ENCODE measurements around the gene AMH. TPM values are rescaled to one million over a fixed set of nuclear protein-coding genes. Genes with fewer than 3 reads are reported as not detected.

Gene AMH
- total RNA-seq, 1 experiment from 2014 or later = 11.2 TPM

DNA sequence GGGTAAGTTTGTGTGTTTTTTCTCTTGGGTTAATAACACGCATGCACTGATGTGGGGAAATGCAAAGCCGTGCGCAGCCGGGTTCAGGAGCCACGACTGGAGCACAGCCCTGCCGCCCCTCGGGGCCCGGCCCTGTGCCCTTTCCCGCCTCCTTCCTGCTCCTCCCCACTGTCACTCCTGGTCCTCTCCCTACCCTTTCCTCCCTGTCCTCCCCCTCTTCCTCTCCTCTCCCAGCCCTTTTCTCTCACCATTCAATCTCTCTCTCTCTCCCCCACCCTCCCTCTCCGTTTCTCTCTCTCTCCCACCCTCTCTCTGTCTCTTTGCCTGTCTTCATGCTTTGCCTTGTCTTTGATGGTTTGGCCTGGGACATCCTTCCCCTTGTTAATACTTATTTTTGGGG lies 40.1 kb upstream of the AMH start (continued):
- TF ChIP-seq, protein P1, sequence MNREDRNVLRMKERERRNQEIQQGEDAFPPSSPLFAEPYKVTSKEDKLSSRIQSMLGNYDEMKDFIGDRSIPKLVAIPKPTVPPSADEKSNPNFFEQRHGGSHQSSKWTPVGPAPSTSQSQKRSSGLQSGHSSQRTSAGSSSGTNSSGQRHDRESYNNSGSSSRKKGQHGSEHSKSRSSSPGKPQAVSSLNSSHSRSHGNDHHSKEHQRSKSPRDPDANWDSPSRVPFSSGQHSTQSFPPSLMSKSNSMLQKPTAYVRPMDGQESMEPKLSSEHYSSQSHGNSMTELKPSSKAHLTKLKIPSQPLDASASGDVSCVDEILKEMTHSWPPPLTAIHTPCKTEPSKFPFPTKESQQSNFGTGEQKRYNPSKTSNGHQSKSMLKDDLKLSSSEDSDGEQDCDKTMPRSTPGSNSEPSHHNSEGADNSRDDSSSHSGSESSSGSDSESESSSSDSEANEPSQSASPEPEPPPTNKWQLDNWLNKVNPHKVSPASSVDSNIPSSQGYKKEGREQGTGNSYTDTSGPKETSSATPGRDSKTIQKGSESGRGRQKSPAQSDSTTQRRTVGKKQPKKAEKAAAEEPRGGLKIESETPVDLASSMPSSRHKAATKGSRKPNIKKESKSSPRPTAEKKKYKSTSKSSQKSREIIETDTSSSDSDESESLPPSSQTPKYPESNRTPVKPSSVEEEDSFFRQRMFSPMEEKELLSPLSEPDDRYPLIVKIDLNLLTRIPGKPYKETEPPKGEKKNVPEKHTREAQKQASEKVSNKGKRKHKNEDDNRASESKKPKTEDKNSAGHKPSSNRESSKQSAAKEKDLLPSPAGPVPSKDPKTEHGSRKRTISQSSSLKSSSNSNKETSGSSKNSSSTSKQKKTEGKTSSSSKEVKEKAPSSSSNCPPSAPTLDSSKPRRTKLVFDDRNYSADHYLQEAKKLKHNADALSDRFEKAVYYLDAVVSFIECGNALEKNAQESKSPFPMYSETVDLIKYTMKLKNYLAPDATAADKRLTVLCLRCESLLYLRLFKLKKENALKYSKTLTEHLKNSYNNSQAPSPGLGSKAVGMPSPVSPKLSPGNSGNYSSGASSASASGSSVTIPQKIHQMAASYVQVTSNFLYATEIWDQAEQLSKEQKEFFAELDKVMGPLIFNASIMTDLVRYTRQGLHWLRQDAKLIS (CRISPR knock-in tag; IDR thresholded peaks at IDR 0.05; ENCODE audit: borderline replicate concordance) = no peak
- TF ChIP-seq CBFB (CRISPR knock-in tag; IDR thresholded peaks at IDR 0.05; ENCODE audit: low read depth) = no peak
- TF ChIP-seq, protein P2, sequence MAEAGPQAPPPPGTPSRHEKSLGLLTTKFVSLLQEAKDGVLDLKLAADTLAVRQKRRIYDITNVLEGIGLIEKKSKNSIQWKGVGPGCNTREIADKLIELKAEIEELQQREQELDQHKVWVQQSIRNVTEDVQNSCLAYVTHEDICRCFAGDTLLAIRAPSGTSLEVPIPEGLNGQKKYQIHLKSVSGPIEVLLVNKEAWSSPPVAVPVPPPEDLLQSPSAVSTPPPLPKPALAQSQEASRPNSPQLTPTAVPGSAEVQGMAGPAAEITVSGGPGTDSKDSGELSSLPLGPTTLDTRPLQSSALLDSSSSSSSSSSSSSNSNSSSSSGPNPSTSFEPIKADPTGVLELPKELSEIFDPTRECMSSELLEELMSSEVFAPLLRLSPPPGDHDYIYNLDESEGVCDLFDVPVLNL (CRISPR knock-in tag; IDR thresholded peaks at IDR 0.05; ENCODE audit: borderline replicate concordance, low read depth) = no peak
- TF ChIP-seq GRHL2 (CRISPR knock-in tag; IDR thresholded peaks at IDR 0.05; ENCODE audit: insufficient replicate concordance, severe bottlenecking) = no peak
- TF ChIP-seq, protein P3, sequence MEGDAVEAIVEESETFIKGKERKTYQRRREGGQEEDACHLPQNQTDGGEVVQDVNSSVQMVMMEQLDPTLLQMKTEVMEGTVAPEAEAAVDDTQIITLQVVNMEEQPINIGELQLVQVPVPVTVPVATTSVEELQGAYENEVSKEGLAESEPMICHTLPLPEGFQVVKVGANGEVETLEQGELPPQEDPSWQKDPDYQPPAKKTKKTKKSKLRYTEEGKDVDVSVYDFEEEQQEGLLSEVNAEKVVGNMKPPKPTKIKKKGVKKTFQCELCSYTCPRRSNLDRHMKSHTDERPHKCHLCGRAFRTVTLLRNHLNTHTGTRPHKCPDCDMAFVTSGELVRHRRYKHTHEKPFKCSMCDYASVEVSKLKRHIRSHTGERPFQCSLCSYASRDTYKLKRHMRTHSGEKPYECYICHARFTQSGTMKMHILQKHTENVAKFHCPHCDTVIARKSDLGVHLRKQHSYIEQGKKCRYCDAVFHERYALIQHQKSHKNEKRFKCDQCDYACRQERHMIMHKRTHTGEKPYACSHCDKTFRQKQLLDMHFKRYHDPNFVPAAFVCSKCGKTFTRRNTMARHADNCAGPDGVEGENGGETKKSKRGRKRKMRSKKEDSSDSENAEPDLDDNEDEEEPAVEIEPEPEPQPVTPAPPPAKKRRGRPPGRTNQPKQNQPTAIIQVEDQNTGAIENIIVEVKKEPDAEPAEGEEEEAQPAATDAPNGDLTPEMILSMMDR (IDR thresholded peaks at IDR 0.05) = no peak
- no peak for TF ChIP-seq NR3C1 (CRISPR knock-in tag; conservative IDR thresholded peaks at IDR 0.05; ENCODE audit: low read depth)
- no peak for TF ChIP-seq ELF4 (CRISPR knock-in tag; IDR thresholded peaks at IDR 0.05; ENCODE audit: low read depth)
- no peak for TF ChIP-seq ZNF219 (CRISPR knock-in tag; IDR thresholded peaks at IDR 0.05; ENCODE audit: borderline replicate concordance)
- TF ChIP-seq ZNF232 (CRISPR knock-in tag; IDR thresholded peaks at IDR 0.05) = no peak

DNA sequence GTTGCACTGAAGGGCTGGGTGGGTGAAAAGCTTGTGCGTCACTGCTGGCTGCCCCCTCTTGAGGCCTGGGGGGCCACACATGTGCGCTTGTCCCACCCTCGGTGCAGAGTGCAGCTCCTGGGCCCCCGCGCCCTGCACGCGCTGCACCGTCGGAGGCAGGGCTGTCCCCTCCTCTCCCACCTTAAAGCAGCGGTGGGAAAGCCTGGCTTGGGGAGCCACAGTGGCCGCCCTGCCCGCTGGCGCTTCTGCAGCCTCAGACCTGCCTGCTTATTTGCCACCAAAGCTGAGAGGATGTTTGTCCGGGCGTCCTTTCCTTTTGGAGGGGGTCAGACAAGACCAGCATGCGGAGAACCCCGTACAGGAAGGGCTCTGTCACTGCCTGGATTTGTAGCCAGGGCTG lies 39.7 kb upstream of the AMH start:
- ATAC-seq (no peak), DNase-seq (ENCODE audit: low spot score) (no peak)
- Mint-ChIP-seq H3K4me1 (no peaks in the 10 kb centered on the region), H3K9me3 (no peaks in the 10 kb centered on the region), H3K4me3 (no peak overlapping the region), H3K27me3 (ENCODE audit: low read depth) (no peaks in the 10 kb centered on the region), H3K36me3 (peaks cover 29% of the 10 kb centered on the region), H3K27ac (no peak overlapping the region)
- POLR2A ChIA-PET = no interaction called here
- CTCF ChIA-PET = interaction anchor here (1.0 to 1.3 kb wide), 2 partner anchors 10 to 12 kb away, joined by 7 to 9 read pairs; no protein-coding TSS in a partner anchor
- TF ChIP-seq NR3C1 (CRISPR knock-in tag; conservative IDR thresholded peaks at IDR 0.05; ENCODE audit: low read depth) (no peak), GABPB1 (CRISPR knock-in tag; IDR thresholded peaks at IDR 0.05) (no peak), GTF2I (CRISPR knock-in tag; conservative IDR thresholded peaks at IDR 0.05) (no peak), ZNF121 (CRISPR knock-in tag; IDR thresholded peaks at IDR 0.05) (no peak)

DNA sequence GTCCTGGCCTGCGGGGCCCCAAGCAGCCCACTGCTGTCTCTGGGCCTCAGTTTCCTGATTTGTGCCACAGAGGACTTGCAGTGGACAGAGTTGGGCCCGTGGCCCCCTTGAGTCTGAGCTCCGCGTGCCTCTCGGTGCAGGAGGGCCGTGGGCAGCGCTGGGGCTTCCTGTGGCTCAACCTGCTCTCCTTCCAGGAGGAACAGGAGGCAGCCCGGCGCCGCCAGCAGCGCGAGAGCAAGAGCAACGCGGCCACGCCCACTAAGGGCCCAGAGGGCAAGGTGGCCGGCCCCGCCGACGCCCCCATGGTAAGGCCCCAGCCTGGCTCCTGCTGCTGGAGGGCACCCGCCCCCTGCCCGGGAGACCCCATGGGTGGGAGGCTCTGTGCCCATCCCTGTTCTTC lies 38.9 kb upstream of the AMH start:
- ATAC-seq (no peak), DNase-seq (ENCODE audit: low spot score) (no peak)
- TF ChIP-seq ZBTB21 (CRISPR knock-in tag; IDR thresholded peaks at IDR 0.05; ENCODE audit: borderline replicate concordance) = no peak
- no peak for TF ChIP-seq OVOL2 (CRISPR knock-in tag; IDR thresholded peaks at IDR 0.05; ENCODE audit: borderline replicate concordance)
- no peak for TF ChIP-seq IRF2 (CRISPR knock-in tag; IDR thresholded peaks at IDR 0.05; ENCODE audit: borderline replicate concordance, low read depth)
- TF ChIP-seq, protein P4, sequence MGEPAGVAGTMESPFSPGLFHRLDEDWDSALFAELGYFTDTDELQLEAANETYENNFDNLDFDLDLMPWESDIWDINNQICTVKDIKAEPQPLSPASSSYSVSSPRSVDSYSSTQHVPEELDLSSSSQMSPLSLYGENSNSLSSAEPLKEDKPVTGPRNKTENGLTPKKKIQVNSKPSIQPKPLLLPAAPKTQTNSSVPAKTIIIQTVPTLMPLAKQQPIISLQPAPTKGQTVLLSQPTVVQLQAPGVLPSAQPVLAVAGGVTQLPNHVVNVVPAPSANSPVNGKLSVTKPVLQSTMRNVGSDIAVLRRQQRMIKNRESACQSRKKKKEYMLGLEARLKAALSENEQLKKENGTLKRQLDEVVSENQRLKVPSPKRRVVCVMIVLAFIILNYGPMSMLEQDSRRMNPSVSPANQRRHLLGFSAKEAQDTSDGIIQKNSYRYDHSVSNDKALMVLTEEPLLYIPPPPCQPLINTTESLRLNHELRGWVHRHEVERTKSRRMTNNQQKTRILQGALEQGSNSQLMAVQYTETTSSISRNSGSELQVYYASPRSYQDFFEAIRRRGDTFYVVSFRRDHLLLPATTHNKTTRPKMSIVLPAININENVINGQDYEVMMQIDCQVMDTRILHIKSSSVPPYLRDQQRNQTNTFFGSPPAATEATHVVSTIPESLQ (CRISPR knock-in tag; IDR thresholded peaks at IDR 0.05) = no peak
- ChIA-PET CTCF (interaction anchor here (1.4 kb wide), 1 partner anchor 11 kb away, joined by 4 read pairs; no protein-coding TSS in a partner anchor), POLR2A (no interaction called here)
- H3K9me3 Mint-ChIP-seq = no peaks in the 10 kb centered on the region
- no peak overlapping the region for H3K4me3 Mint-ChIP-seq
- no peaks in the 10 kb centered on the region for H3K4me1 Mint-ChIP-seq
- H3K36me3 Mint-ChIP-seq = peaks cover 30% of the 10 kb centered on the region
- H3K27me3 Mint-ChIP-seq (ENCODE audit: low read depth) = no peaks in the 10 kb centered on the region
- H3K27ac Mint-ChIP-seq = no peak overlapping the region

Measured in WTC11 (cell line).